HepG2 (cell line): ENCODE results near the gene LCK. TPM values are rescaled to one million over a fixed set of nuclear protein-coding genes. Genes with fewer than 3 reads are reported as not detected.
A peak's percentile ranks its signal among the peaks of the same experiment; 100 is the strongest.

ENCODE experiments used
- ARNT2 ChIP-seq: sonication (generic); formaldehyde crosslinking; IDR thresholded peaks from 2 replicates; pipeline ENCODE4 v1.8.0; 2022; ENCODE audit warnings: mild to moderate bottlenecking, low read depth, missing genetic modification reagents, moderate library complexity
- DZIP1 ChIP-seq: sonication (generic); formaldehyde crosslinking; IDR thresholded peaks from 2 replicates; pipeline ENCODE4 v1.5.0; 2020; ENCODE audit warnings: mild to moderate bottlenecking, missing genetic modification reagents
- ETV5 ChIP-seq: IDR thresholded peaks from 2 replicates; pipeline ENCODE4 v1.6.1; 2018; ENCODE audit warnings: missing biosample characterization, missing genetic modification reagents, inconsistent platforms, borderline replicate concordance
- KDM6A ChIP-seq: IDR thresholded peaks from 2 replicates; pipeline ENCODE4 v1.6.1; 2016; ENCODE audit warnings: low read depth
- LRRFIP1 ChIP-seq: sonication (generic); formaldehyde crosslinking; conservative IDR thresholded peaks from 2 replicates; pipeline ENCODE4 v1.4.0; 2020; ENCODE audit warnings: missing genetic modification reagents
- MXI1 ChIP-seq: IDR thresholded peaks from 3 replicates; pipeline ENCODE4 v1.6.1; 2012; ENCODE audit warnings: low read depth, low read length, inconsistent platforms, borderline replicate concordance
- NR2F2 ChIP-seq: IDR thresholded peaks from 2 replicates; pipeline ENCODE4 v1.6.1; 2012; ENCODE audit warnings: low read depth, inconsistent platforms, borderline replicate concordance
- PBX2 ChIP-seq: IDR thresholded peaks from 2 replicates; pipeline ENCODE4 v1.6.1; 2016; ENCODE audit warnings: control low read depth
- ZFP82 ChIP-seq: sonication (generic); formaldehyde crosslinking; IDR thresholded peaks from 2 replicates; pipeline ENCODE4 v1.5.1; 2020; ENCODE audit warnings: mild to moderate bottlenecking, missing genetic modification reagents, borderline replicate concordance
- ZNF382 ChIP-seq: sonication (generic); formaldehyde crosslinking; IDR thresholded peaks from 2 replicates; pipeline ENCODE4 v1.5.0; 2020; ENCODE audit warnings: missing genetic modification reagents, mild to moderate bottlenecking, borderline replicate concordance
- ZNF563 ChIP-seq: sonication (generic); formaldehyde crosslinking; IDR thresholded peaks from 2 replicates; pipeline ENCODE4 v1.8.0; 2022; ENCODE audit warnings: mild to moderate bottlenecking, moderate library complexity, missing genetic modification reagents
- ZNF710 ChIP-seq: sonication (generic); formaldehyde crosslinking; IDR thresholded peaks from 2 replicates; pipeline ENCODE4 v1.5.0; 2020; ENCODE audit warnings: mild to moderate bottlenecking, missing genetic modification reagents, borderline replicate concordance
- ZNF800 ChIP-seq: sonication (generic); formaldehyde crosslinking; IDR thresholded peaks from 2 replicates; pipeline ENCODE4 v1.4.0; 2020; ENCODE audit warnings: missing genetic modification reagents
- ZNF850 ChIP-seq: sonication (generic); formaldehyde crosslinking; conservative IDR thresholded peaks from 2 replicates; pipeline ENCODE4 v1.9.0; 2021; ENCODE audit warnings: mild to moderate bottlenecking, missing genetic modification reagents
- ZNF891 ChIP-seq: sonication (generic); formaldehyde crosslinking; IDR thresholded peaks from 2 replicates; pipeline ENCODE4 v1.5.0; 2020; ENCODE audit warnings: mild to moderate bottlenecking, missing genetic modification reagents
- polyA plus RNA-seq, 8 experiments: library from polyadenylated mRNA; depleted of rRNA in 3 of 8; stranded (reverse) in 7 of 8; unstranded in 1 of 8; fragments of >200 nt; fragmentation: Illumina TruSeq in 4 of 8; extraction: Trizol in 4 of 8; gene quantifications; 2 replicates each; pipeline versions ENCODE4 v1.2.1 to v1.2.3, GENCODE V29; 2011 to 2016; ENCODE audit warnings: low read depth in 4 of 8, missing spikeins in 1 of 8, mixed read lengths in 1 of 8; ENCODE audit not compliant: insufficient read depth in 1 of 8
- total RNA-seq, 5 experiments: library from RNA; depleted of rRNA; stranded (reverse); fragments of >200 nt; fragmentation: Illumina TruSeq; extraction: Trizol; gene quantifications; 2 replicates each; pipeline ENCODE4 v1.2.3, GENCODE V29; 2016; ENCODE audit warnings: low read depth in 1 of 5
- TF ChIP-seq, protein P1 (sequence below): sonication (generic); formaldehyde crosslinking; IDR thresholded peaks from 2 replicates; pipeline ENCODE4 v1.4.0; 2020; ENCODE audit warnings: mild to moderate bottlenecking, missing genetic modification reagents, borderline replicate concordance

LCK gene
- total and polyA plus RNA-seq, 2 of the 13 experiments (the other 11 are each of a cell fraction or from before 2014, with no cell fraction given) = 0.93 to 1.8 TPM

DNA sequence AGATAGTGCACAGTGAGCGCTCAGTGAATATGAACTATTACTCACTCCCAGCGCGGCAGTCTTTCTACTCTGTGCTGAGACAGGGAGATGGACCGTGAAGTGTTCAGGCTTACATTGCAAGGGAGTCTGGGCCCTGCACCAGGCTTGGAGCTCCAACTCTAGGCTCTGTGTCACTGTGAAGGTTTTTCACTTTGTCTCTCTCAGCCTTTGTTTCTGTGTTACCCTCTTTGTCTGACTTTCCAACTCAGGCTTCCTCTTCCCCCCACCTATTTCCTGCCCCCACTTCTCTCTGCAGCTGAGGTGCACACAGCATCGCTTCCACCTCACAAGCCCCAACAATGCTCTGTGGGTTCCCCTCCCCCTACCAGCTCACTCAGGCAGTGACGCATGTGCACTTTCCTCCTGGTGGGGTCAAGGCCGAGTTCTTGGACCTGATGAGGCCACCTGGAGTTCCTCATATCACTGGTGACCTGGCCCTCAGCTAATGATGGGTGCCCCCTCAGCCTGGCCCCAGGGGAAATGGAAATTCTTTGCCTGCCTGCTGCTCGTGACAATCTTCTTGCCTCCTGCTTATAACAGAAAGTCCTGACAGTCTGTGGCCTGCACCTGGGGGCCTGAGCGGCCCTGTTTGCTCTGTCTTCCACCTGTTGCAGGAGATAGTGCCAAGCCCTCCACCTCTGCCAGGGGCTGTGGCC, 1.1 kb upstream of the LCK start (continued):
- TF ChIP-seq LRRFIP1 (CRISPR knock-in tag) (no peak), PBX2 (CRISPR knock-in tag) (no peak), ZFP82 (no peak), ZNF850 (CRISPR knock-in tag) (no peak), MXI1 (peak; percentile 65; the same call in 1 of the 3 replicates), ZNF382 (no peak), DZIP1 (CRISPR knock-in tag) (no peak), ZNF563 (CRISPR knock-in tag) (no peak; the same call in 1 of the 2 replicates), ETV5 (peak; percentile 73; the same call in 1 of the 2 replicates), ZNF710 (peak; percentile 88), NR2F2 (peak; percentile 84), KDM6A (CRISPR knock-in tag) (peak; percentile 96), ZNF800 (CRISPR knock-in tag) (no peak), ARNT2 (CRISPR knock-in tag) (no peak), ZNF891 (no peak)
- TF ChIP-seq, protein P1, sequence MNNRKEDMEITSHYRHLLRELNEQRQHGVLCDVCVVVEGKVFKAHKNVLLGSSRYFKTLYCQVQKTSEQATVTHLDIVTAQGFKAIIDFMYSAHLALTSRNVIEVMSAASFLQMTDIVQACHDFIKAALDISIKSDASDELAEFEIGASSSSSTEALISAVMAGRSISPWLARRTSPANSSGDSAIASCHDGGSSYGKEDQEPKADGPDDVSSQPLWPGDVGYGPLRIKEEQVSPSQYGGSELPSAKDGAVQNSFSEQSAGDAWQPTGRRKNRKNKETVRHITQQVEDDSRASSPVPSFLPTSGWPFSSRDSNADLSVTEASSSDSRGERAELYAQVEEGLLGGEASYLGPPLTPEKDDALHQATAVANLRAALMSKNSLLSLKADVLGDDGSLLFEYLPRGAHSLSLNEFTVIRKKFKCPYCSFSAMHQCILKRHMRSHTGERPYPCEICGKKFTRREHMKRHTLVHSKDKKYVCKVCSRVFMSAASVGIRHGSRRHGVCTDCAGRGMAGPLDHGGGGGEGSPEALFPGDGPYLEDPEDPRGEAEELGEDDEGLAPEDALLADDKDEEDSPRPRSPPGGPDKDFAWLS (CRISPR knock-in tag) = no peak
